Right forelimb (tissue), 1 donor: ENCODE data around the gene GYG2.
A peak's percentile ranks its signal among the peaks of the same experiment; 100 is the strongest.
"Not testable (repeated sequence)": the region's sequence is repeated elsewhere in the genome, so short reads cannot be mapped to it uniquely, and the experiment has no call there.

Source experiments
- DNase-seq: peaks from one replicate; pipeline ENCODE4 v3.0.0-alpha.2; 2018

GYG2 gene

GRCh38 chrX:2874222-2875135 is 45.7 kb downstream of the GYG2 start:
- no peak for DNase-seq

GRCh38 chrX:2875136-2875481 is 46.4 kb downstream of the GYG2 start:
- DNase-seq = no peak

- no peak for DNase-seq
These were observed 47.2 kb downstream of the GYG2 start for GRCh38 chrX:2875798-2876399.

- DNase-seq = no peak
These were observed 49.8 kb downstream of the GYG2 start for GRCh38 chrX:2878563-2878962.

GRCh38 chrX:2879670-2880069 is 50.9 kb downstream of the GYG2 start:
- no peak for DNase-seq

GRCh38 chrX:2883770-2884169 is 55.0 kb downstream of the GYG2 start:
- no peak for DNase-seq

GRCh38 chrX:2888309-2888708 is 59.6 kb downstream of the GYG2 start:
- DNase-seq = no peak

- no peak for DNase-seq
These were observed 60.4 kb downstream of the GYG2 start for GRCh38 chrX:2889045-2889605.

GRCh38 chrX:2889706-2890490 is 61.2 kb downstream of the GYG2 start:
- peak; percentile 41 for DNase-seq

- not testable (repeated sequence) for DNase-seq
These were observed 62.1 kb downstream of the GYG2 start for GRCh38 chrX:2890536-2891460.

GRCh38 chrX:2892816-2893215 is 64.1 kb downstream of the GYG2 start:
- DNase-seq = no peak

- no peak for DNase-seq
These were observed 66.2 kb downstream of the GYG2 start for GRCh38 chrX:2894885-2895292.

- DNase-seq = no peak
These were observed 68.6 kb downstream of the GYG2 start for GRCh38 chrX:2897311-2897689.

GRCh38 chrX:2897690-2898623 is 69.2 kb downstream of the GYG2 start:
- not testable (repeated sequence) for DNase-seq

- no peak for DNase-seq
These were observed 70.2 kb downstream of the GYG2 start for GRCh38 chrX:2898846-2899512.

GRCh38 chrX:2901367-2902036 is 72.8 kb downstream of the GYG2 start:
- DNase-seq = no peak

GRCh38 chrX:2902841-2903240 is 74.1 kb downstream of the GYG2 start:
- DNase-seq = no peak

GRCh38 chrX:2903366-2903765 is 74.6 kb downstream of the GYG2 start:
- DNase-seq = no peak

GRCh38 chrX:2907295-2907694 is 78.6 kb downstream of the GYG2 start:
- DNase-seq = no peak
